Lower leg skin (tissue), 4 donors: Measurements from ENCODE around the gene SHCBP1L. TPM values are rescaled to one million over a fixed set of nuclear protein-coding genes. Genes with fewer than 3 reads are reported as not detected.

ENCODE experiments used
- DNase-seq, 2 donors: peaks; one replicate each; pipeline ENCODE4 v3.0.0-alpha.2; 2019; ENCODE audit warnings: low spot score in 2 of 2
- H3K4me3 ChIP-seq: fragments of 200-600 bp; sonication (generic); 2 replicates; pipeline ENCODE4 v1.5.1; 2017; ENCODE audit warnings: mild to moderate bottlenecking, low read depth; ENCODE audit not compliant: poor library complexity, severe bottlenecking
- CTCF ChIP-seq, 3 donors: fragments of 450-650 bp; IDR thresholded peaks; one replicate each; pipeline ENCODE4 v1.5.1; 2016; ENCODE audit warnings: antibody characterized with exemption in 3 of 3, mild to moderate bottlenecking in 3 of 3, moderate library complexity in 2 of 3
- POLR2A ChIP-seq, 2 donors: fragments of 450-650 bp; IDR thresholded peaks; one replicate each; pipeline ENCODE4 v1.6.1; 2016 to 2017; ENCODE audit warnings: antibody characterized with exemption in 2 of 2, mild to moderate bottlenecking in 1 of 2, moderate library complexity in 1 of 2
- WGBS, 2 donors: methylation state at CpG; one replicate each; pipeline ENCODE4 v1.1.5; 2018; 5-methylcytosine and 5-hydroxymethylcytosine counted together
- intact Hi-C: fragments of 100-400 bp; cut with DNase I; formaldehyde crosslinking; loops from one replicate; pipeline ENCODE4 v1.15.0; 2023; ENCODE audit warnings: low total_unique reads
- total RNA-seq, 4 donors: library from RNA; depleted of rRNA; stranded (reverse); fragments of >200 nt; gene quantifications; one replicate each; pipeline ENCODE4 v1.1.0, GENCODE V29; 2016

Gene SHCBP1L
- total RNA-seq, 4 donors from 2014 or later: 3.4 TPM; not detected in 3

- DNase-seq: no peak
- TF ChIP-seq CTCF (IDR thresholded peaks at IDR 0.05) (no peak), POLR2A (IDR thresholded peaks at IDR 0.05) (no peak)
- no peak overlapping the region for H3K4me3 ChIP-seq
- intact Hi-C loops: no loop called here
Measured at GRCh38 chr1:182993746-182994145, 40.8 kb upstream of the SHCBP1L start.

- no peak for DNase-seq
- intact Hi-C loops: no loop called here
- WGBS, 2 donors: 91 to 94% methylated on average over 7 of the region's 7 CpGs
- TF ChIP-seq CTCF (IDR thresholded peaks at IDR 0.05) (no peak), POLR2A (IDR thresholded peaks at IDR 0.05) (no peak)
- no peak overlapping the region for H3K4me3 ChIP-seq
Measured at GRCh38 chr1:182990413-182991144, 37.6 kb upstream of the SHCBP1L start.

GRCh38 chr1:182985876-182986275 is 32.9 kb upstream of the SHCBP1L start:
- intact Hi-C loops: no loop called here
- no peak overlapping the region for H3K4me3 ChIP-seq
- 77 to 95% methylated on average over 1 of the region's 1 CpG for WGBS, 2 donors
- no peak for TF ChIP-seq POLR2A (IDR thresholded peaks at IDR 0.05)
- no peak for TF ChIP-seq CTCF (IDR thresholded peaks at IDR 0.05)
- DNase-seq: no peak

- 100% methylated on average over 1 of the region's 1 CpG for WGBS, 2 donors
- DNase-seq: no peak
- intact Hi-C loops: no loop called here
- no peak overlapping the region for H3K4me3 ChIP-seq
- no peak for TF ChIP-seq POLR2A (IDR thresholded peaks at IDR 0.05)
- TF ChIP-seq CTCF (IDR thresholded peaks at IDR 0.05): no peak
Measured at GRCh38 chr1:182984621-182985020, 31.7 kb upstream of the SHCBP1L start.

GRCh38 chr1:182984138-182984537 is 31.2 kb upstream of the SHCBP1L start:
- TF ChIP-seq CTCF (IDR thresholded peaks at IDR 0.05) (no peak), POLR2A (IDR thresholded peaks at IDR 0.05) (no peak)
- no peak for DNase-seq
- 87 to 88% methylated on average over 7 of the region's 7 CpGs for WGBS, 2 donors
- H3K4me3 ChIP-seq: no peak overlapping the region
- intact Hi-C loops: no loop called here
